CD14-positive monocyte (primary cell): ENCODE measurements around the gene SMIM38. TPM values are rescaled to one million over a fixed set of nuclear protein-coding genes. Genes with fewer than 3 reads are reported as not detected.

Experiments used
- DNase-seq, 3 donors: peaks; one replicate each; pipeline ENCODE4 v3.0.0-alpha.2; 2011 to 2022
- H2AFZ ChIP-seq: 2 replicates; pipeline ENCODE4 v1.6.0; 2012; ENCODE audit warnings: mild to moderate bottlenecking, low read depth, low read length, inconsistent platforms; ENCODE audit not compliant: insufficient read depth, poor library complexity, severe bottlenecking
- H3K27ac ChIP-seq, 2 donors: 1 replicate in 1 of 2; 2 replicates in 1 of 2; pipeline ENCODE4 v1.5.1; 2012 to 2013; ENCODE audit warnings: low read length in 2 of 2, control low read depth in 1 of 2, inconsistent platforms in 1 of 2, low read depth in 1 of 2, mild to moderate bottlenecking in 1 of 2
- H3K27me3 ChIP-seq, 2 donors: one replicate each; pipeline versions ENCODE4 v1.6.0 to v1.6.1; 2011 to 2013; ENCODE audit warnings: low read length in 2 of 2; ENCODE audit not compliant: control insufficient read depth in 2 of 2, insufficient read depth in 2 of 2
- H3K36me3 ChIP-seq, 2 donors: replicated peaks in 1 of 2; 1 replicate in 1 of 2; 2 replicates in 1 of 2; pipeline versions ENCODE4 v1.5.1 to v1.6.1; 2012 to 2013; ENCODE audit warnings: low read length in 2 of 2, control low read depth in 1 of 2, inconsistent platforms in 1 of 2, mild to moderate bottlenecking in 1 of 2; ENCODE audit not compliant: insufficient read depth in 2 of 2, control insufficient read depth in 1 of 2
- H3K4me1 ChIP-seq, 2 donors: 1 replicate in 1 of 2; 2 replicates in 1 of 2; pipeline versions ENCODE4 v1.5.1 to v1.6.1; 2012 to 2013; ENCODE audit warnings: low read length in 2 of 2, control low read depth in 1 of 2, inconsistent platforms in 1 of 2, mild to moderate bottlenecking in 1 of 2, moderate library complexity in 1 of 2; ENCODE audit not compliant: insufficient read depth in 2 of 2, control insufficient read depth in 1 of 2
- H3K4me2 ChIP-seq: replicated peaks from 2 replicates; pipeline ENCODE3; 2012; ENCODE audit warnings: low read length, moderate library complexity, mild to moderate bottlenecking; ENCODE audit not compliant: poor library complexity, severe bottlenecking; ENCODE audit errors: extremely low read depth
- H3K4me3 ChIP-seq, 3 experiments: fragments of 200-600 bp in 1 of 3; sonication (generic) in 1 of 3; replicated peaks in 1 of 3; 1 replicate in 2 of 3; 2 replicates in 1 of 3; pipeline ENCODE4 v1.5.1; 2011 to 2013; ENCODE audit warnings: low read length in 3 of 3, mild to moderate bottlenecking in 3 of 3, control low read depth in 2 of 3, low read depth in 2 of 3, inconsistent platforms in 1 of 3, moderate library complexity in 1 of 3
- H3K79me2 ChIP-seq: 2 replicates; pipeline ENCODE4 v1.6.0; 2012; ENCODE audit warnings: mild to moderate bottlenecking, control low read depth, inconsistent platforms, low read length, moderate library complexity; ENCODE audit not compliant: insufficient read depth
- H3K9ac ChIP-seq: 2 replicates; pipeline ENCODE4 v1.6.0; 2017; ENCODE audit warnings: low read length, mild to moderate bottlenecking; ENCODE audit not compliant: insufficient read depth, poor library complexity, severe bottlenecking
- H3K9me3 ChIP-seq, 2 donors: replicated peaks in 1 of 2; 1 replicate in 1 of 2; 2 replicates in 1 of 2; pipeline versions ENCODE4 v1.5.1 to v1.6.1; 2012 to 2013; ENCODE audit warnings: low read length in 2 of 2, control low read depth in 1 of 2; ENCODE audit not compliant: control insufficient read depth in 1 of 2, insufficient read depth in 1 of 2
- H4K20me1 ChIP-seq: 2 replicates; pipeline ENCODE4 v1.6.0; 2012; ENCODE audit warnings: mild to moderate bottlenecking, low read length, control low read depth, moderate library complexity; ENCODE audit not compliant: insufficient read depth
- H3K27ac Mint-ChIP-seq, 7 donors: one replicate each; pipeline ENCODE4 v1.8.0; 2020; ENCODE audit warnings: mild to moderate bottlenecking in 7 of 7, mixed read lengths in 7 of 7, moderate library complexity in 6 of 7, inconsistent platforms in 2 of 7
- H3K27me3 Mint-ChIP-seq, 3 donors: one replicate each; pipeline ENCODE4 v1.8.0; 2021 to 2022; ENCODE audit warnings: low read depth in 3 of 3, mild to moderate bottlenecking in 3 of 3, mixed read lengths in 3 of 3, moderate library complexity in 3 of 3, inconsistent platforms in 1 of 3
- H3K36me3 Mint-ChIP-seq, 2 donors: one replicate each; pipeline ENCODE4 v1.8.0; 2020; ENCODE audit warnings: mixed read lengths in 2 of 2, inconsistent platforms in 1 of 2, mild to moderate bottlenecking in 1 of 2
- H3K4me1 Mint-ChIP-seq: one replicate; pipeline ENCODE4 v1.8.0; 2020; ENCODE audit warnings: mild to moderate bottlenecking, mixed read lengths
- H3K4me3 Mint-ChIP-seq, 2 donors: one replicate each; pipeline ENCODE4 v1.8.0; 2020; ENCODE audit warnings: mild to moderate bottlenecking in 2 of 2, mixed read lengths in 2 of 2, moderate library complexity in 1 of 2
- H3K9me3 Mint-ChIP-seq, 7 donors: one replicate each; pipeline ENCODE4 v1.8.0; 2020 to 2022; ENCODE audit warnings: mixed read lengths in 7 of 7, mild to moderate bottlenecking in 6 of 7, moderate library complexity in 6 of 7, inconsistent platforms in 2 of 7
- WGBS: methylation state at CpG from one replicate; pipeline ENCODE4 v1.1.5; 2013; ENCODE audit warnings: missing lambda C conversion rate; ENCODE audit not compliant: insufficient coverage; 5-methylcytosine and 5-hydroxymethylcytosine counted together
- intact Hi-C, 2 donors: fragments of 100-400 bp; cut with micrococcal nuclease; formaldehyde crosslinking; loops; one replicate each; pipeline versions ENCODE4 v1.15.0 to v1.15.1; 2023
- polyA plus RNA-seq, 3 donors: library from polyadenylated mRNA; depleted of rRNA in 1 of 3; unstranded in 2 of 3; stranded (reverse) in 1 of 3; fragments of 300-500 nt in 2 of 3; fragments of >200 nt in 1 of 3; fragmentation: Illumina TruSeq in 2 of 3; gene quantifications; 1 replicate in 2 of 3; 2 replicates in 1 of 3; pipeline ENCODE4 v1.2.3, GENCODE V29; 2012 to 2021
- TF ChIP-seq, protein P1 (sequence below): fragments of 200-600 bp; IDR thresholded peaks from one replicate; pipeline ENCODE4 v1.8.0; 2022; ENCODE audit warnings: antibody characterized with exemption, mild to moderate bottlenecking

The SMIM38 gene
- polyA plus RNA-seq, 3 donors, result 0.05 TPM; not detected in 2

- Histone ChIP-seq H2AFZ (no peak overlapping the region), H3K9ac (no peak overlapping the region), H3K79me2 (no peaks in the 10 kb centered on the region), H4K20me1 (no peaks in the 10 kb centered on the region), H3K27me3 (no peaks in the 10 kb centered on the region), H3K4me3 (no peak overlapping the region), H3K4me2 (no peak overlapping the region), H3K4me1 (no peaks in the 10 kb centered on the region), H3K27ac (no peak overlapping the region), H3K9me3 (peaks cover 0 to 4% of the 10 kb centered on the region in 2 donors), H3K36me3 (no peaks in the 10 kb centered on the region)
- Mint-ChIP-seq H3K4me3 (no peak overlapping the region), H3K4me1 (peaks cover 8% of the 10 kb centered on the region), H3K27ac (no peak overlapping the region), H3K36me3 (no peaks in the 10 kb centered on the region), H3K27me3 (peaks cover 2 to 13% (median 2%) of the 10 kb centered on the region in 3 donors), H3K9me3 (peaks cover 2 to 17% (median 8%) of the 10 kb centered on the region in 7 donors)
- intact Hi-C loops, result no loop called here
- 94% methylated on average over 7 of the region's 12 CpGs for WGBS
- TF ChIP-seq, protein P1, sequence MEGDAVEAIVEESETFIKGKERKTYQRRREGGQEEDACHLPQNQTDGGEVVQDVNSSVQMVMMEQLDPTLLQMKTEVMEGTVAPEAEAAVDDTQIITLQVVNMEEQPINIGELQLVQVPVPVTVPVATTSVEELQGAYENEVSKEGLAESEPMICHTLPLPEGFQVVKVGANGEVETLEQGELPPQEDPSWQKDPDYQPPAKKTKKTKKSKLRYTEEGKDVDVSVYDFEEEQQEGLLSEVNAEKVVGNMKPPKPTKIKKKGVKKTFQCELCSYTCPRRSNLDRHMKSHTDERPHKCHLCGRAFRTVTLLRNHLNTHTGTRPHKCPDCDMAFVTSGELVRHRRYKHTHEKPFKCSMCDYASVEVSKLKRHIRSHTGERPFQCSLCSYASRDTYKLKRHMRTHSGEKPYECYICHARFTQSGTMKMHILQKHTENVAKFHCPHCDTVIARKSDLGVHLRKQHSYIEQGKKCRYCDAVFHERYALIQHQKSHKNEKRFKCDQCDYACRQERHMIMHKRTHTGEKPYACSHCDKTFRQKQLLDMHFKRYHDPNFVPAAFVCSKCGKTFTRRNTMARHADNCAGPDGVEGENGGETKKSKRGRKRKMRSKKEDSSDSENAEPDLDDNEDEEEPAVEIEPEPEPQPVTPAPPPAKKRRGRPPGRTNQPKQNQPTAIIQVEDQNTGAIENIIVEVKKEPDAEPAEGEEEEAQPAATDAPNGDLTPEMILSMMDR, result no peak
- no peak for DNase-seq
Observed at GRCh38 chr11:69126286-69126685, 29.4 kb upstream of the SMIM38 start.

GRCh38 chr11:69127081-69127850 lies 28.5 kb upstream of the SMIM38 start:
- H3K27me3 ChIP-seq, result no peaks in the 10 kb centered on the region
- H2AFZ ChIP-seq, result no peak overlapping the region
- Mint-ChIP-seq H3K9me3 (peaks cover 2 to 18% (median 11%) of the 10 kb centered on the region in 7 donors), H3K4me1 (peaks cover 8% of the 10 kb centered on the region), H3K4me3 (no peak overlapping the region), H3K27me3 (peaks cover 2 to 13% (median 2%) of the 10 kb centered on the region in 3 donors), H3K27ac (no peak overlapping the region), H3K36me3 (no peaks in the 10 kb centered on the region)
- WGBS, result 97% methylated on average over 10 of the region's 26 CpGs
- no peaks in the 10 kb centered on the region for H3K79me2 ChIP-seq
- H3K9me3 ChIP-seq, result peaks cover 0 to 4% of the 10 kb centered on the region in 2 donors
- H3K4me2 ChIP-seq, result no peak overlapping the region
- no peak overlapping the region for H3K4me3 ChIP-seq
- TF ChIP-seq, protein P1, result no peak
- DNase-seq, result no peak
- H3K27ac ChIP-seq, result no peak overlapping the region
- H4K20me1 ChIP-seq, result no peaks in the 10 kb centered on the region
- H3K9ac ChIP-seq, result no peak overlapping the region
- no peaks in the 10 kb centered on the region for H3K36me3 ChIP-seq
- H3K4me1 ChIP-seq, result no peaks in the 10 kb centered on the region
- intact Hi-C loops, result no loop called here
